GM12874 (cell line): ENCODE measurements around the gene MAGED1.

Experiments
- TF ChIP-seq, protein P1 (sequence below): IDR thresholded peaks from 2 replicates; pipeline ENCODE4 v1.5.1; 2011; ENCODE audit warnings: low read depth, mild to moderate bottlenecking, control low read depth, low read length, moderate library complexity; ENCODE audit not compliant: insufficient read depth

The MAGED1 gene

DNA sequence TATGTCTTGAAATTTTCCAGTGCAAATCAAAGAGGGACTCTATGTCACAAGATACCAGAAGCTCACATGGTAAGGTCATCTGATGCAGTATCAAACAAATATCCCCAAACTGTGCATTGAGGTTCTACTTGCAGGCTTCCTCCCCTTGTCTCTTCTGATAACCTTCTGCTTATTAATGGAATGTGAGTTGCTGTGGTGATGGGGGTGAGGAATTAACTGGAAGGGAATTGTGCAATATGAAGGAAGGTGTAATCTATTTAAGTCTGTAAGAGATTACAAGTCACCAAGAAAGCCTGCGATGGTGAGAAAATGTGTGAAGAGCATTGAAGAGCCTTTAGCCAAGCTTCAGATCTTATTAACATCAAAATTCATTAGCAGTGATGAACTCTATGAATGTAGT lies 15.4 kb upstream of the MAGED1 start:
- TF ChIP-seq, protein P1, sequence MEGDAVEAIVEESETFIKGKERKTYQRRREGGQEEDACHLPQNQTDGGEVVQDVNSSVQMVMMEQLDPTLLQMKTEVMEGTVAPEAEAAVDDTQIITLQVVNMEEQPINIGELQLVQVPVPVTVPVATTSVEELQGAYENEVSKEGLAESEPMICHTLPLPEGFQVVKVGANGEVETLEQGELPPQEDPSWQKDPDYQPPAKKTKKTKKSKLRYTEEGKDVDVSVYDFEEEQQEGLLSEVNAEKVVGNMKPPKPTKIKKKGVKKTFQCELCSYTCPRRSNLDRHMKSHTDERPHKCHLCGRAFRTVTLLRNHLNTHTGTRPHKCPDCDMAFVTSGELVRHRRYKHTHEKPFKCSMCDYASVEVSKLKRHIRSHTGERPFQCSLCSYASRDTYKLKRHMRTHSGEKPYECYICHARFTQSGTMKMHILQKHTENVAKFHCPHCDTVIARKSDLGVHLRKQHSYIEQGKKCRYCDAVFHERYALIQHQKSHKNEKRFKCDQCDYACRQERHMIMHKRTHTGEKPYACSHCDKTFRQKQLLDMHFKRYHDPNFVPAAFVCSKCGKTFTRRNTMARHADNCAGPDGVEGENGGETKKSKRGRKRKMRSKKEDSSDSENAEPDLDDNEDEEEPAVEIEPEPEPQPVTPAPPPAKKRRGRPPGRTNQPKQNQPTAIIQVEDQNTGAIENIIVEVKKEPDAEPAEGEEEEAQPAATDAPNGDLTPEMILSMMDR, result no peak

DNA sequence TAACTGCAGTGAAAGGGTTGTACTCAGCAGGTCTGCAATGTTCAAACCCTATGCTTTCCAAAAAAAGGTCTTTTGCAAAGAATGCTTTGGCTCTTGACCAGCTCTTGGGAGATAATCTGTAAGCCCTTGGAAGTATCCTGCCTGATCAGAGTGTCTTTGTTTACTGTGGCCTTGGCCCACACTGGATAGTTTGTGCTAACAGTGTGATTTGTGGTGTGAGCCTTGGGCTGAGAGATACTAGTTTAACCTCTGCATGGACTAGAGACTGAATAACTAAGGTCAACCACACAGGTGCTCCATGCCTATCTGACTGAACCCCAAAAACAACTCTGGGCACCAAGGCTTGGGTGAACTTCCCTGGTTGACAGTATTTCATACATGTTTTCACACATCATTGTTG lies 3.6 kb upstream of the MAGED1 start:
- TF ChIP-seq, protein P1, result no peak

DNA sequence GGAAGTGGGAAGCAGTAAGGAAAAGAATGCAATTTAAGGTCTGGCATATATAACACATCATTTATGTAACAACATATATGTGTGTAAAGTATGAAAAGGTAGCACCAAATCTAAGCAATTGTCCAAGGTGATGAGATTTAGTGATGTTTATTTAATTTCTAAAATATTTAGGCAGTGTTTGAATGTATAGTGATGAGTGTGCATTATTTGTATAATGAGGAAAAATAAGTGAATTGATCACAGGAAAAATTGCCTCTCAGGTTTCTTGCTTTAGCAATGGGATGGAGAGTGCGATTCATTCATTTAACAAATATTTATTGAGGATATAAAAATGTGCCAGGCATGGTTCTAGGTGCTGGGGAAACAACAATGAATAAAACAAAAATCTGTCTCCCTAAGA lies 2.2 kb upstream of the MAGED1 start:
- TF ChIP-seq, protein P1, result no peak

DNA sequence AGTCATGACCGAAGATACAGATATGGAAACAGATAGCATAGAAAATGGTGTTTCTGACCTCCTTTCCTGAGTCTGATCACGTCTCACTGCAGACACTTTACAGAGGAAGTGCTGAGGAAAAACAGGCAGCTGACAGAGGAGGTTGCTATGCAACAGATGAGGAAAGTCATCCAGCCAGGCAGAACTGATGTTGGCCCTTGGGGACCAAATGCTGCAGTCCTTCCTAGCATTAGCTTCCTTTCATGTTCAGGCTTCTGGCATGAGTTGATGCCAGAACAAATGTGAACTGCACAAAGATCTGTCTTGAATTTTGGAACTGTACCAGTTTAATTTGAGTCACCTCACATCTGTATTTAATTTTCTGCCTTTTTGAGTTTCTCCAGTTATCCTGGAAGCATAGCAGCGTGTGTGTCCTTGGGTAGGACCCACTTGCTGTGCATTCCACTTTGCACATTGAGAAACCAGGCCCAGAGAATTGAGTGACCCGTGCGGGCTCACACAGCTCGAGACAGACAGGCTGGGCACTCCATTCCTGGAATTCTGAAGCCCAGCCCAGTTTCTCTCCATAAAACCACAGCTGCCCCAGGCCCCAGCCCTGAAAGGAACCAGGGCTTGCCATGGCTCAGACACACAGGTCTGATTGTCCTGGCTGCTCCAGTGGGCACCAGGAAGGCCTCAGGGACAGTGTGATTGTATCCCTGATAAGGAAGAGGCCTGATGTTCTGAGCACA lies 1.4 kb upstream of the MAGED1 start:
- TF ChIP-seq, protein P1, result no peak

DNA sequence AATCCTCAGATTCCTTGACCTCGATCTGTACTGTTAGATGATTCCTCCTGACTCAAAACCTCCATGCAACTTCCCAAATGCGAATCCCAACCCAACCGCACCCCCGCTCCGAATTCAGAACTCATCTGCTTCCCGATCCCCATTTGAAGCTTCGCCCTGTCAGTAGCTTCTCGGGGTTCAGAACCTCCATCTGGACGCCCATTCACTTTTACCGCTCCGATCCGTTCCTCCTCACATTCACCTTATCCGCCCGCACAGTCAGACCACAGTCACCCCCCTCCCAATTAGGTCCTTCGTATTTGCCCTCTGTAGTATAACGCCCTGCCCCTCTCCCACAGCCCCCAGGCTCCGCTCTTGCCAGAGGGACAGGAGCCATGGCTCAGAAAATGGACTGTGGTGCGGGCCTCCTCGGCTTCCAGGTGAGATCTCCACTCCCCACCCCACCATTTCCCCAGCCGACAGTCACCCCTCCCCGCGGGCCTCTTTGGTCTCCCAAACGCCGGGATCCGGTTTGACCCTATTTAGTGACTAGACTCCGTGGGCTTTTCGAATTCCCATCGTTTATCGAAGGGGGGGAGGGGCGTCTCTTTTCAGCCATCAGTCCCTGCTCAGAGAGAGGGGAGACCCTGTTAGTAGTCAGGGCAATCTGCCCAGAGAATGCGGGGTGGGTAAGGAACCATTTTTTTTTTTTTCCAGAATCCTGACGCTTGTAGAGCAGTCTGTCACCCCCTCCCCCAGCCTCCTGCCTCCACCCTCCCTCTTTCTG lies 691 bp downstream of the MAGED1 start:
- TF ChIP-seq, protein P1, result no peak

DNA sequence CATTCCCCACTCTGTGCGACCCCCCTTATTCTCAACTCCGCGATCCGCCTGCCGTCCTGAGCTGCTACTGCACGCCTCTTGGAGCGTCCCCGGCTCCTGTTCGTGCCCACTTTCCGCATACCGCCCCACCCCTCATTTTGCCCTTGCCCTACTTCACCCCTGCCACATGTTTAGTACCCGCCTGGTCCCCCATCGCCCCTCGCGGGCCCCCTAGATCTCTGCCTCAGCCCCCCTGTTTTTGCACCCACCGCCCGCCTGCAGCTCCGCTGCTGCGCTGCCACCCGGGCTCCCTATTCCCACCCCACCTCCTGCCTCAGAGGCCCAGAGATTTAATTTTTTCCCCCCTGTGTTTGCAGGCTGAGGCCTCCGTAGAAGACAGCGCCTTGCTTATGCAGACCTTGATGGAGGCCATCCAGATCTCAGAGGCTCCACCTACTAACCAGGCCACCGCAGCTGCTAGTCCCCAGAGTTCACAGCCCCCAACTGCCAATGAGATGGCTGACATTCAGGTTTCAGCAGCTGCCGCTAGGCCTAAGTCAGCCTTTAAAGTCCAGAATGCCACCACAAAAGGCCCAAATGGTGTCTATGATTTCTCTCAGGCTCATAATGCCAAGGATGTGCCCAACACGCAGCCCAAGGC lies 1.4 kb downstream of the MAGED1 start:
- TF ChIP-seq, protein P1, result no peak

DNA sequence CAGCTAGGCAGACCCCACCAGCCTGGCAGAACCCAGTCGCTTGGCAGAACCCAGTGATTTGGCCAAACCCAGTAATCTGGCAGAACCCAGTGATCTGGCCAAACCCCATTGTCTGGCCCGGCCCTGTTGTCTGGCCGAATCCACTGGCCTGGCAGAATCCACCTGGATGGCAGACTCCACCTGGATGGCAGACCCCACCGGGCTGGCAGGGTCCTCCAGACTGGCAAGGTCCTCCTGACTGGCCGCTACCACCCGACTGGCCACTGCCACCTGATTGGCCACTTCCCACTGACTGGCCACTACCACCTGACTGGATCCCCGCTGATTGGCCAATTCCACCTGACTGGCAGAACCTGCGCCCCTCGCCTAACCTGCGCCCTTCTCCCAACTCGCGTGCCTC lies 3.2 kb downstream of the MAGED1 start:
- TF ChIP-seq, protein P1, result no peak
